Medulla oblongata (tissue), 1 donor: ENCODE data around the gene VSTM1.
"Not testable (repeated sequence)": the region's sequence is repeated elsewhere in the genome, so short reads cannot be mapped to it uniquely, and the experiment has no call there.

ENCODE experiments used
- DNase-seq: peaks from one replicate; pipeline ENCODE4 v3.0.0-alpha.2; 2015; ENCODE audit errors: extremely low spot score

The VSTM1 gene, protein sequence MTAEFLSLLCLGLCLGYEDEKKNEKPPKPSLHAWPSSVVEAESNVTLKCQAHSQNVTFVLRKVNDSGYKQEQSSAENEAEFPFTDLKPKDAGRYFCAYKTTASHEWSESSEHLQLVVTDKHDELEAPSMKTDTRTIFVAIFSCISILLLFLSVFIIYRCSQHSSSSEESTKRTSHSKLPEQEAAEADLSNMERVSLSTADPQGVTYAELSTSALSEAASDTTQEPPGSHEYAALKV

DNA sequence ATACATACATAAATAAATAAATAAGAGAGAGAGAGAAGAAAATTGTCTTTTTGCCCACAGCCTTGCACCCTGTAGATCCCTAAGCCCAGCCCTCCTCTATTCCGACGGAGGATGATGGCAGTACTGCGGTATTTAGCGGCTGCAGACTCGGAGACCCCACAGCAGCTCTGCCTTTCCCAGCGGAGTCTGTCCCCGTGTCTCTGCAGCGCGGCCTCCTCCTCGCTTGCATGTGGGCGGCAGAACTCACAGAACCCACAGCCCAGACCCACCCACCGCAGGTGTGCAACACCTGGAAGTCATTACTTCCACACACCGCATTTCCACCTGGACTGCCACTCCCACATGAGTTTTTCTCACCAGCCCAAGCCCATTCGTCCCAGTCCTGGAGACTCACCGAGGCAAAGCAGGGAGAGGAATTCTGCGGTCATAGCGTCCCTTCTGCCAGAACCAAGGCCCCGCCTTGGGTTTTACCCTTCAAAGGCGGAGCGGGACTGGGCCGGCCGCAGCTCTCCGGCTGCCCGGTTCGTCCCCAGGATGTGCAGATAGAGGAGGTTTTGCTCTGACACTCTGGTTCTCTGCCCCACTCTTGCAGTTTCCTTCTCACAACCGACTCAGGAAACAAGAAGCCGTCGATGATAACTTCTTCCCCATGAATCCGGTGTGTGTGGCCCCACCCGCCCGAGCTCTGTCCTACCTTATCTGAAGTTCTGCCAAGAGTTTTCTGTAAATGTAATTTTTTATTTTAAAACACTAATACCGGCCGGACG, at the start of gene VSTM1:
Gene VSTM1 (minus strand): TSS at position 548 of the 767 bp plus-strand sequence. CDS start 120 bp downstream, at position 428.
- DNase-seq = no peak

DNA sequence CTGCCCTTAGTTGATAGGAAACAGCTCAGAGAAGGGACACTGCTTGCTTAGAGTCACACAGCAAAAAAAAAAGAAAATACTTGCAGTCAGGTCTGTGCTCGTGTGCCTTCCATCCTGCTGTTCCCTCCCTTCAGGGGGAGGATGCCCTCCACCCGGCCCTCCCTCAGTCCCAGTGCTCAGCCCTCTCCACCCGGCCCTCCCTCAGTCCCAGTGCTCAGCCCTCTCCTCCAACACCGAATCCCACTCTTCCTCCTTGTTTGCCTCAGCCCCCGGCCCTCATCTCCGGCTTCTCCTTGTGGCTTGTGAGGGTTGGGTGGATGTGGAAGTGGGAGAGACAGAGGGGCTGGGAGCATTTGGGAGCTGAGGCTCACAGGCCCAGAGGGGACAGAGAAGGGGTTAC, 46.0 kb upstream of the VSTM1 start:
- DNase-seq = no peak

DNA sequence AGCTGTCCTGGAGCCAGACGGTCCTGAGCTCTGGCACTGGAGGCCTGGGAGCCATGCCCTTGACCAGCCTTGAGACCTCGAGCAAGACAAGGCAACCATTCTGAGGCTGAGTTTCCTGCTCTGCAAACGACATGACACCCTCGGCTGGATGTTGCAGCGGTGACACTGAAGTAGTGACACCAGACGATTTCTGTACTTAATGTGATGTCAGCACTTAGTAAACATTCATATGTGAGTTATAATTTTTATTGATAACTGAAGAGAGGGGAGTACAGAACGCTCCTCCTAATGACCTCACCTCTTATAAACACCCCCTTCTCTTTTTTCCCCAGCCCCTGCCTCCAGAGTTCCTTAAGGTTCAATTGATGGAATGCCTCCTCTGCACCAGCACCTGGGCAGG, 44.8 kb upstream of the VSTM1 start:
- no peak for DNase-seq

DNA sequence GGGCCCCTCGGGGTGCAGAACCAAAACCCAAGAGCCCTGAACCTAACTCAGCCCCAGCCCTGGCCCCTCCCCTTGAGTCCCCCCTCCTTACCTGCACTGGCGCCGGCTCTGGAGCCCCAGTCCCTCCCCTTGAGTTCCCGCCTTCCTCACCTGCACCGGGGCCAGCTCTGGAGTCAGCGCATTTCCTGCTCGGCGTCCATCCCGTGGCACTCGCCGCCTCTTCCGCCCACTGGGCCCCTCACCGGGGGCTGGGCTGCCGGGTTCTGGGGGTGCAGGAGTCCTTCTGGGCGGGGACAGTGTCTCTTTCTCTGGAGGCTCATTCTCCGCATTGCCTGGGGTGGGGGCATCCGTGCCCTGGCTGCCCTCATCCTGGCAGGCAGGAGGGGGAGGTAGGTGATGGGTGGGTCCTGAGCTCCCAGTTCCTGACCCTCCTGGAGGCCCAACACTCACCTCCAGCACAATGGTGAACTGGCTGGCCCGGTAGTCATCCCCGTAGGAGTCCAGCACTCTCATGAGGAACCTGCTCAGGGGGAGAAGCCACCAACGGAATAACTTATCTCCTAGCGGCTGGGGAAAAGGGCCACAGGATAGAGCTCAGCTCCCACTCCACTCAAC, 44.3 kb upstream of the VSTM1 start:
- no peak for DNase-seq

DNA sequence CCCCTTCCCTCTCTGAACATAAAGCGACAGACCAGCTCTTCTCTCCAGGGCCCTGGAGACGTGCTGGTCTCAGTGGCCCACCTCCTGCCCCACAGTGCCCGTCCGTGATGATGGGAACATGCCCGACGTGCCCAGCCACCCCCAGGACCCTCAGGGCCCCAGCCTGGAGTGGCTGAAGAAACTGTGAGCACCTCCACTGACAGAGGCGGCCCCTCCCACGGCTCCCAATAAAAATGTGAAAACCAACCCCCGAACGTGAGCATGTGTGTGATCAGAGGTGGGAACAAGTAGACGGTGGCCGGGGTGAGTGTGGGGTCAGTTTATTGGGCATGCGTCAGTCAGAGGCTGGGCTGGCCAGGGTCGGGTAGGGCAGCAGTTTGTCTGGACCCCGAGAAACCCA, 43.0 kb upstream of the VSTM1 start:
- DNase-seq = no peak

DNA sequence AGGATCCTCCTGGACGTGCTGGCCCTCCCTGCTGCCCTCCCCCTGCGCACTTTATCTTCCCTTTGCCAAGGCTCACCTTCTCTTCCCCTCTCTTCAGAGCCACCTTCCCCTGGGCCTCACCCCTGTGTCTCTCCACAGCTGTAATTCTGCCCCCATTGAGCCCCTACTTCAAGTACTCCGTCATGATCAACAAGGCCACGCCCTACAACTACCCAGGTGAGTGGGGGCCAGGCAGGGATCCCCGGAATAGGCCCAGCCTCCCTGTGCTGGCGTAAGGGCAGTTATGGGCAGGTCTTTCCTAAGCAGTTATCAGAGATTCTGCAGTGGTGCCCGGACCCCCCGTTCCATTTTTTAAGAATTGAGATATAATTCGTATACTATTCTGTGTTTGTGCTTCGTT, 42.1 kb upstream of the VSTM1 start:
- no peak for DNase-seq

DNA sequence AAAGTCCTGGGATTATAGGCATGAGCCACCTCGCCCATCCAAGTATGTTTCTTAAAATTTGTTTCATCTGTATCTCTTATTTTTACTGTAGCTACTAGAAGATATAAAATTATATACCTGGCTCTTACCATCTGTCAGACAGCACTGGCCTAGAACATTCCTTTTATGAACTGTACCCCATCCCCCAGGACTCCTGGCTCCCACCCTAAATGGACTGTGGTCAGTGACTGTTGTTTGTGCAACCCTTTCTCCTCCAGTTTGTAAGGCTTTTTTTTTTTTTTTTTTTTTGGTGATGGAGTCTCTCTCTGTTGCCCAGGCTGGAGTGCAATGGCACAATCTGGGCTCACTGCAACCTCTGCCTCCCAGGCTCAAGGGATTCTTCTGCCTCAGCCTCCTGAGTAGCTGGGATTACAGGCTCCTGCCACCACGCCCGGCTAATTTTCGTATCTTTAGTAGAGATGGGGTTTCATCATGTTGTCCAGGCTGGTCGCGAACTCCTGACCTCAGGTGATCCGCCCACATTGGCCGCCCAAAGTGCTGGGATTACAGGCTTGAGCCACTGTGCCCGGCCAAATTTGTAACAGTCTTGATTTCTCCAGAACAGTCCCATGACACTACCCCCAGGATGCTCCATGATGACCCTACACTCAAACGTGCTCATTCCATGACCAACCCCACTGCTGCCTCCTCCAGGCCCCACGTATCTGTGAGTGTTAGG, 41.5 kb upstream of the VSTM1 start:
- no peak for DNase-seq

DNA sequence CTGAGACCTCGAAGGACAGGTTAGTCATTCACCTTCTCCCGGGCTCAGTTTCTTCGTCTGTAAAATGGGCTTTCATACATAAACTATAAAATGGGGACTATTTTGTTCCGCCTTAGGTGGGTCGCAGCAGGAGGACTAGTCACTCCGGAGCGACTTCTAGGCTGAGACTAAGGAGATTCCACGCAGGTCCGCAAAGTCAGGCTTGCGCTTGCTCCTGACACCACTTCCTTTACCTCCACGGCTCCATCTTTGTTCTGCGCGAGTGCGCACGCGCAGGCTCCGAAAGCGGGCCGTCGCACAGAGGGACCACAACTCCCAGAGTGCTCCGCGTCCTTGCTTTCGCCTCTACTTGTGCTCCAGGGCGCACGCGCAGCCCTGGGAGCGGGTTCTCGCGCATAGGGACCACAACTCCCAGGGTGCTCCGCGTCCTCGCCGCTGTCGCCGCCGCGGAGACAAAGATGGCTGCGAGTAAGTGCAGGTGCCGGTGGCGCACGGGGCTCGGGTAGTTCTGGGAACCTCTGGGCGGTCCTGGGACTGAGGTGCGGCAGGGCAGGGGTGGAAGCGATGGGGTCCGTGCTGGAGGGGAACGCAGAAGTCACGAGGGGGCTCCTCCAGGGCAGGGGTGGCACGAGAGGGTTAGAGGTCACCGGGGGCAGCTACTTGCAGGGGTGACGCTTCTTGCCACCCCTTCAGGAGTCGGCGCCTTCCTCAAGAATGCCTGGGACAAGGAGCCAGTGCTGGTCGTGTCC, 38.9 kb upstream of the VSTM1 start, which contains the start of gene NDUFA3:
Gene NDUFA3 (plus strand): TSS at position 435 of the 749 bp plus-strand sequence. CDS start 24 bp downstream, at position 459.
- DNase-seq = peak; percentile 99

DNA sequence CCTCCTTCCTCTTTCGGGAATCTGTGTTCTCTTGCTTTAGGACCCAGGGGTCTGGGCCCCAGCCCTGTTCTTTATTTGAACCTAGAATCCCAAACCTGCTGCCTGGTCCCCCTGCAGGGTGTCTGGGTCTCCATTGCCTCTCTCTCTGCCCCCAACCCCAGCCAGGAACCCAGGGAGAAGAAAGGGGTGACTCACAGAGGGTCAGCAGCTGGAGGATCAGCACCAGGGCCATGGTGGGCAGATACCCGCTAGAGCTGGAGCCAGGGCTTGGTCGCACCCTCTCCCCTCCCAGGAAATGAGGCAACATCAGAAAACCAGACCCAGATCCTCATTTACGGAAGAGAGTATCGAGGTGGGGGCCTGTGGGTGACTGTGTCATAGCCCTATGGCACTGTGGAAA, 36.9 kb upstream of the VSTM1 start, which contains the start of gene OSCAR:
Gene OSCAR (minus strand): TSS at position 243 of the 400 bp plus-strand sequence. CDS start 11 bp downstream, at position 232.
- DNase-seq = peak; percentile 49

DNA sequence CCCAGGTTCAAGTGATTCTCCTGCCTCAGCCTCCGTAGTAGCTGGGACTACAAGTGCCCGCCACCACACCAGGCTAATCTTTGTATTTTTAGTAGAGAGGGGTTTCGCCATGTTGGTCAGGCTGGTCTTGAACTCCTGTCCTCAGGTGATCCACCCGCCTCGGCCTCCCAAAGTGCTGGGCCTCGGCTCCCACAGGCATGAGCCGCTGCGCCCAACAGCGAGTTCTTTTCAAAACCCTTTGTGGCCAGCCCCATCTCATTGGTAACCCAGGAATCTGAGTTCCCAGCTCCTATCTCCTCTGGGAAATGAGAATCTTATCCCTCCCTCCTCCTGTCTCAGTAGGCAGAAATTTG, 36.2 kb upstream of the VSTM1 start:
- not testable (repeated sequence) for DNase-seq

DNA sequence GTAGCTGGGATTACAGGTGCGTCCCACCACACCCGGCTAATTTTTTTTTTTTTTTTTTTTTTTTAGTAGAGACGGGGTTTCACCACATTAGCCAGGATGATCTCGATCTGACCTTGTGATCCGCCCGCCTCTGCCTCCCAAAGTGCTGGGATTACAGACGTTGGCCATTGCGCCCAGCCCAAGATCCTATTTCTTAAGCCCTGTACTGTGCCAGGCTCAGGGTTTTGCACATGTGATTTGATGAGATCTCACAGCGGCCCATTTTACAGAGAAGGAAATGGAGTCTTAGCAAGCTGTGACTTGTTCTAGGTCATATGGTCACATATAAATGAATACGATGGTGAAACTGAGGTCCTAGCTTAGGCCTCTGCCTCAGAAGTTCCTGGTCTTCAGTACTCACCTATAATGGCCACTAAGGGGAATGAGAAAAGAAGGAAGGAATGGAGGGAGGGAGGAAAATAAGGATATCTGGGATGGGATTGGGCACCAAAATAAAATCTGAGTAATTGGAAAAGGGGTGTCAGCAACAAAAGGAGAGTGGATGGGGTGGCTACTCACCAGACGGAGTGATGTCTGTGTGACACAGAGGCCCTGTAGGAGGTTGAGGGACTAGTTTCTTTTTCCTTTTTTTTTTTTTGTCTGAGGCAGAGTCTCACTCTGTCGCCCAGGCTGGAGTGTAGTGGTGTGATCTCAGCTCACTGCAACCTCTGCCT, 35.6 kb upstream of the VSTM1 start:
- no peak for DNase-seq

DNA sequence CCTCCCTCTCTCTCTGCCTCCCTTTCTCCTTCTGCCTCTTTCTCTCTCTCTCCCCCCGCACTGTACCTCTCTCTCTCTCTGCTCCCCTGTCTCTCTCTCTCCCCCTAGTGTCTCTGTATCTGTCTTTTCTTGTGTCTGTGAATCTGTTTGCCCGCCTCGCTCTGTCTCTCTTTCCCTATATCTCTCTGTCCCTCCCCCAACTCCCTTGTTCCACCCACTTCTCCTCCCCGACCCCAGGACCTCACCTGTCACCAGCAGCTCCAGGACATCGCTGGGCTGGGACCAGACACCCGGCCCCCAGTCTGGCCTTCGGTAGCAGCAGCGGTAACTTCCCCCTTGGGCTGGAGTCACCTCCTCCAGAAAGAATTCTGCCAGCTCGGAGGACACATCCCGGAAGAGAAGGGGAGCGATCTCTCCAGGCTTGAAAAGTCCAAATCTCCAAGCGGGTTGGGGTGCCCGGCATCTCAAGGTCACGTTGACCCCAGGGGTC, 33.0 kb upstream of the VSTM1 start:
- no peak for DNase-seq

DNA sequence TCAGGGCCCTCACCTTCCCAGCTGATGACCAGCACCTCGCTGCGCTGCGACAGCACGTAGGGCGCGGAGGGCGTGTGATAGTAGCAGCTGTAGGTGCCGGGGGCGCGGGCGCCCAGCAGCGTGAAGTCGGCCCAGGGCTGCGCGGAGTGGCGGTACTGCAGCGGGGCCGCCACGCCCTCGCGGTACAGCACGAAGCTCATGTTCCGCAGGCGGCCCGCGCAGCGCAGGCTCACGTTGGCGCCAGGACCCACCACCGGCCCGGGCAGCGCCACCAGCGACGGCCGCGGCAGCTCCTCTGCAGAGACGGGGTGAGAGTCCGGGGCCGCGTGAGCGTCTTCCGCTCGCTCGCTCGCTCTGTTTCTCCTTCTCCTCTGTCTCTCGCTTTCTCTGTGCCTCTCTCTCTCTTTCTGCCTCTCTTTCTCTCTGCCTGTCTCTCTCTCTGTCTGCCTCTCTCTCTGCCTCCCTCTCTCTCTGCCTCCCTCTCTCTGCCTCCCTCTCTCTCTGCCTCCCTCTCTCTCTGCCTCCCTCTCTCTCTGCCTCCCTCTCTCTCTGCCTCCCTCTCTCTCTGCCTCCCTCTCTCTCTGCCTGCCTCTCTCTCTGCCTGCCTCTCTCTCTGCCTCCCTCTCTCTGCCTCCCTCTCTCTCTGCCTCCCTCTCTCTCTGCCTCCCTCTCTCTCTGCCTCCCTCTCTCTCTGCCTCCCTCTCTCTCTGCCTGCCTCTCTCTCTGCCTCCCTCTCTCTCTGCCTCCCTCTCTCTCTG, 32.3 kb upstream of the VSTM1 start:
- DNase-seq = not testable (repeated sequence)

DNA sequence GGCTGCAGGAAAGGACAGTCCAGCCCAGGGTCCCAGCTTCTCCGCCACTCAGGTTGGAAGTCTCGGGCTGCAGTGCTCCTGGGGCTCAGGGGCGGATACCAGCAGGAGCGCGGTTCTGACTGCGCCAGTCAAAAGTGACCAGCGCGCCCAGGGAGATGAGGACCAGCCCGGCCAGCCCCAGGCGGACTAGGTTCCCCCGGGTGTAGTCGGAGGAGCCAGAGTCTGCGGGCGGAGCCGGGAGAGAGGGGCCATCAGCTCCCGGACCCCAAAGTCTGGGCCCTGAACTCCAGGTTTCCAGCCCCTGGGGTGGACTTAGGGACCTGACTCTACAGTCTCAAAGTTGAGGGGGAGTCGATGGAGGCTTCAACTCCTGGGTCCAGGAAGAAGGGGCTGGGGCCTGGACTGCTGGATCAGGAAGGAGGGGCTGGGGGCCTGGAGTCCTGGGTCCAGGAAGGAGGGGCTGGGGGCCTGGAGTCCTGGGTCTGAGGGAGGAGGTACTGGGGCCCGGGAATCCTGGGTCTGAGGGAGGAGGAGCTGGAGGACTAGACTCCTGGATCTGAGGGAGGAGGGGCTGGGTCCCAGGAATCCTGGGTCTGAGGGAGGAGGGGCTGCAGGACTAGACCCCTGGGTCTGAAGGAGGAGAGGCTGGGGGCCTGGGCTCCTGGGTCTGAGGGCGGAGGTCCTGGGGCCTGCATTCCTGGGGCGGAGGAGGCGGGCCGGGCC, 31.6 kb upstream of the VSTM1 start:
- DNase-seq = no peak

DNA sequence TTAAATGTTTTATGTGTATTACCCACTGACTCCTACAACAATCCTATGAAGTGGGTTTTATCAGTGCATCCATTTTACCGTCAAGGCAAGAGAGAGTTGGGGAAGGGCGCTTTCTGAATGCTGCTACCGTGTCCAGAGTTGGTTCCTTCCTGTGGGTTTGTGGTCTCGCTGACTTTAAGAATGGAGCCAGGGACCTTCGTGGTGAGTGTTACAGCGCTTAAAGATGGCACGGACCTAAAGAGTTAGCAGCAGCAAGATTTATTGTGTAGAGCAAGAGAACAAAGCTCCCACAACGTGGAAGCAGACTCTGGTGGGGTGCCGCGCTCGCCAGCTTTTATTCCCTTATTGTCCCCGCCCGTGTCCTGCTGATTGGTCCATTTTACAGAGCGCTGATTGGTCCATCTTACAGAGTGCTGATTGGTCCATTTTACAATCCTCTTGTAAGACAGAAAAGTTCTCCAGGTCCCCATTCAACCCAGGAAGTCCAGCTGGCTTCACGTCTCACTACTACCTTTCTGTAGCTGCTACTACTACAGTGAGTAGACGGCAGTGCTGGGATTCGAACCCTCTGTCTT, 30.8 kb upstream of the VSTM1 start:
- no peak for DNase-seq

DNA sequence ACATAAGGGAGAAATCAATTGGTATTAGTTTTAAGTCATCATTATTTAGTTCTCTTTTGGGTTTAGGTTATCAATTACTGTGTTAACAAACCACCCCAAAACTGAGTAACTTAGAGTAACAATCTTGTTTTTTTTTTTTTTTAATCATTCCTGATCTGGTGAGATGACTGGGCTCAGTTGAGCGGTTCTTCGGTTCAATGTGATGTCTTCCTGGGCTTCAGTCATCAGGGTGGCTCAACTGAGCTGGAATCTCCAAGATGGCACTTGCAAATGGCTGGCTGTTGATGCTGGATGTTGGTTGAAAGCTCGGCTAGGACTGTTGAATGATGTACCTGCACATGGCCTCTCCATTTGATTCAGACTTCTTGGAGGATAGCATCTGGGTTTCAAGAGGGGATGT, 20.7 kb upstream of the VSTM1 start:
- DNase-seq = no peak

DNA sequence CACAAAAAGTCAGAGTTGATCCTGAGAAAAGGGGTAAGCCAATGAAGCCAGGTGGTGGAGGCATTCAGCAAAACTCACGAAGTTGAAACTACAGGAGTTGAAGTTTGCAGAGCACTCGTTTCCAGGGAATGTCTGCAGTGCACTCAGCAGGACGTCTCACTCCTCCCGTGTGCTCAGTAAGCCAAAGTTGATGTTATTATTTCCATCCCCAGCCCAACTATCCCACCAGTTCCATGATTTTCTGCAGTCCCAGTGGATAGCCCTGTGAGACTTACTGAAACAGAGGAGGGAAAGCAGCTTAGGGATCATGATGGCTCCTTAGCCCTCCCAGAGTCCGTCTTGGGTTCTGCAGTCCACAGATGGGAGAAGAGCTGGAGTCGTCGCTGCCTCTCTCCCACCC, 17.3 kb upstream of the VSTM1 start, which contains the start of gene TARM1:
Gene TARM1 (minus strand): TSS at position 334 of the 400 bp plus-strand sequence. CDS start 25 bp downstream, at position 309.
- DNase-seq = no peak

DNA sequence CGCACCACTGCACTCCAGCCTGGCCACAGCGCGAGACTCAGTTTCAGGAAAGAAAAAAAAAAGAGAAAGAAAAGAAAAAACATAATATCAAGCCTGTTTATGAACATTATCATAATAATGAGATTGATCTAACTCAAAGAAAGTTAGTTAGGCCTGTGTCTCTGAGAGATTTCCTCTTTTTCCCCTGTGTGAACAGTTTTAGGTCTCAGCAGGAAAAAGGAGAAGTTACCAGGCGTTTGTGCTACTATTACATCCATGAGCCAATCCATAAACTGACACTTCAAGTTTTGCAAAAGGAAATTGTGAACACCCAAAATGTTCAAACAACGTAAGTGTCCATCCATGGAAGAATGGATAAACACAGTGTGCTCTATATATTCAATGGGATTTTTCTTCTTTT, 13.6 kb upstream of the VSTM1 start:
- DNase-seq = peak; percentile 27

DNA sequence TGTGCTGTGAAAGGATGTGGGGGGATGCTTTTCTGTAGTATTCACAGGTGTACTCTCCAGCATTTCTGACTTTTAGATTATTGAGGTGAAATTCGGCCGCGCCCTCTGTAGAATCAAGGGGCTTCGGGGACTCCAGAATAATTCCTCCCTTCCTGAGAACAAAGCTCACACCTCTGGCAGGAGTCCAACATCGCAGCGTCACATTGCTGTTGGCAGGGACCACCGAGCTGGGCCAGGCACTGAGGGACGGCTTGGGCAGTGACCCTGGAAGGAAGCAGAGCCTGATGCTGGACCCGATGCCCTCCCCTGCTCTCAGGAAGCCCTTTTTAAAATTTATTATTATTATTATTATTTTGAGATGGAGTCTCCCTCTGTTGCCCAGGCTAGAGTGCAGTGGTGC, 11.2 kb upstream of the VSTM1 start:
- DNase-seq = no peak
